H1 (cell line): Measurements from ENCODE around the gene CEP78. TPM values are rescaled to one million over a fixed set of nuclear protein-coding genes. Genes with fewer than 3 reads are reported as not detected.

Experiments used
- CTCF ChIA-PET: fragments of 300-600 bp; sonication (Branson Sonifier 250); formaldehyde crosslinking; loops from one replicate; lab custom pipeline; 2021; ENCODE audit not compliant: partially characterized antibody; lab: Charles Lee
- POLR2A ChIA-PET: fragments of 300-600 bp; sonication (Branson Sonifier 250); formaldehyde crosslinking; loops from one replicate; lab custom pipeline; 2021; ENCODE audit warnings: inconsistent platforms; ENCODE audit not compliant: partially characterized antibody; lab: Charles Lee
- DNase-seq, 2 experiments: peaks; one replicate each; pipeline versions ENCODE4 v3.0.0 to v3.0.0-alpha.2; 2010 to 2022; ENCODE audit warnings: low spot score in 2 of 2, low read depth in 1 of 2, mixed read lengths in 1 of 2
- FAIRE-seq: peaks from 2 replicates; lab custom pipeline; 2011; peaks lifted over from hg19 to GRCh38; lab: Jason Lieb, UNC
- H2AFZ ChIP-seq: 2 replicates; pipeline ENCODE4 v1.8.1; 2012; ENCODE audit warnings: low read length, inconsistent platforms
- H2AK5ac ChIP-seq: 2 replicates; pipeline ENCODE4 v1.6.1; 2013; ENCODE audit warnings: low read depth, low read length
- H2BK120ac ChIP-seq: replicated peaks from 2 replicates; pipeline ENCODE3; 2013; ENCODE audit warnings: low read depth, low read length, inconsistent platforms
- H2BK12ac ChIP-seq: 2 replicates; pipeline ENCODE4 v1.6.1; 2013; ENCODE audit warnings: low read depth, low read length
- H2BK15ac ChIP-seq: 2 replicates; pipeline ENCODE4 v1.6.1; 2013; ENCODE audit warnings: low read length
- H2BK20ac ChIP-seq: 2 replicates; pipeline ENCODE4 v1.6.1; 2013; ENCODE audit warnings: low read length
- H2BK5ac ChIP-seq: 2 replicates; pipeline ENCODE4 v1.6.1; 2013; ENCODE audit warnings: low read depth, low read length
- H3K14ac ChIP-seq: 2 replicates; pipeline ENCODE4 v1.6.1; 2013; ENCODE audit warnings: inconsistent platforms; ENCODE audit not compliant: insufficient read length
- H3K18ac ChIP-seq: 2 replicates; pipeline ENCODE4 v1.6.1; 2013; ENCODE audit warnings: low read length; ENCODE audit errors: extremely low read depth
- H3K23ac ChIP-seq: 2 replicates; pipeline ENCODE4 v1.6.1; 2013; ENCODE audit warnings: inconsistent platforms; ENCODE audit not compliant: insufficient read length
- H3K23me2 ChIP-seq: 2 replicates; pipeline ENCODE4 v1.6.1; 2013; ENCODE audit warnings: low read depth, low read length
- H3K27ac ChIP-seq: 2 replicates; pipeline ENCODE4 v1.6.1; 2011; ENCODE audit warnings: low read depth, low read length, inconsistent platforms
- H3K27me3 ChIP-seq, 4 experiments: replicated peaks in 1 of 4; 1 replicate in 1 of 4; 2 replicates in 3 of 4; pipeline versions ENCODE4 v1.6.1 to v1.8.1; 2011 to 2013; ENCODE audit warnings: low read length in 3 of 4, mild to moderate bottlenecking in 3 of 4, inconsistent platforms in 2 of 4, mixed read lengths in 2 of 4, moderate library complexity in 1 of 4; ENCODE audit not compliant: control insufficient read depth in 3 of 4, insufficient read depth in 3 of 4; ENCODE audit errors: extremely low read depth in 1 of 4
- H3K36me3 ChIP-seq, 4 experiments: 2 replicates each; pipeline versions ENCODE4 v1.6.1 to v1.8.1; 2011 to 2013; ENCODE audit warnings: mild to moderate bottlenecking in 4 of 4, low read length in 3 of 4, moderate library complexity in 2 of 4, control low read depth in 1 of 4, inconsistent platforms in 1 of 4; ENCODE audit not compliant: insufficient read depth in 4 of 4, control insufficient read depth in 2 of 4
- H3K4ac ChIP-seq: replicated peaks from 2 replicates; pipeline ENCODE3; 2013; ENCODE audit warnings: low read length, low read depth, mixed read lengths, inconsistent platforms; ENCODE audit not compliant: insufficient read length
- H3K4me1 ChIP-seq, 4 experiments: replicated peaks in 1 of 4; 1 replicate in 1 of 4; 2 replicates in 3 of 4; pipeline versions ENCODE4 v1.6.1 to v1.8.1; 2011 to 2013; ENCODE audit warnings: low read length in 3 of 4, inconsistent platforms in 2 of 4, mixed read lengths in 1 of 4; ENCODE audit not compliant: insufficient read depth in 4 of 4, control insufficient read depth in 3 of 4
- H3K4me2 ChIP-seq, 2 experiments: 2 replicates each; pipeline versions ENCODE4 v1.6.1 to v1.8.1; 2011 to 2013; ENCODE audit warnings: low read depth in 2 of 2, low read length in 2 of 2, control low read depth in 1 of 2, inconsistent platforms in 1 of 2, mild to moderate bottlenecking in 1 of 2; ENCODE audit not compliant: insufficient read depth in 1 of 2
- H3K4me3 ChIP-seq, 4 experiments: fragments of 200-600, 300-600 bp in 1 of 4; sonication (generic), shearing (Covaris generic), sonication (Bioruptor Twin) in 1 of 4; 2 replicates each; pipeline versions ENCODE4 v1.5.1 to v1.8.1; 2011 to 2016; ENCODE audit warnings: low read length in 4 of 4, low read depth in 3 of 4, control low read depth in 2 of 4, inconsistent platforms in 2 of 4, mild to moderate bottlenecking in 2 of 4, mixed read lengths in 1 of 4, moderate library complexity in 1 of 4; ENCODE audit not compliant: insufficient read depth in 2 of 4; ENCODE audit errors: extremely low read depth in 1 of 4
- H3K56ac ChIP-seq: replicated peaks from 2 replicates; pipeline ENCODE3; 2013; ENCODE audit warnings: low read depth, mild to moderate bottlenecking, mixed read lengths, low read length, inconsistent platforms; ENCODE audit not compliant: insufficient read length
- H3K79me1 ChIP-seq: 2 replicates; pipeline ENCODE4 v1.6.1; 2013; ENCODE audit warnings: low read depth, low read length, control low read depth
- H3K79me2 ChIP-seq, 2 experiments: 2 replicates each; pipeline versions ENCODE4 v1.6.1 to v1.8.1; 2012 to 2013; ENCODE audit warnings: low read length in 2 of 2, mild to moderate bottlenecking in 2 of 2, inconsistent platforms in 1 of 2; ENCODE audit not compliant: insufficient read depth in 2 of 2, control insufficient read depth in 1 of 2
- H3K9ac ChIP-seq, 4 experiments: replicated peaks in 1 of 4; 1 replicate in 1 of 4; 2 replicates in 3 of 4; pipeline versions ENCODE4 v1.6.1 to v1.8.1; 2011 to 2013; ENCODE audit warnings: low read depth in 3 of 4, low read length in 3 of 4, control low read depth in 2 of 4, mild to moderate bottlenecking in 2 of 4, moderate library complexity in 2 of 4, inconsistent platforms in 1 of 4; ENCODE audit errors: extremely low read depth in 1 of 4
- H3K9me3 ChIP-seq, 2 experiments: 2 replicates each; pipeline versions ENCODE4 v1.6.1 to v1.8.1; 2012 to 2013; ENCODE audit warnings: mild to moderate bottlenecking in 2 of 2, moderate library complexity in 2 of 2, control low read depth in 1 of 2, inconsistent platforms in 1 of 2, low read depth in 1 of 2, low read length in 1 of 2, mixed read lengths in 1 of 2; ENCODE audit not compliant: insufficient read depth in 2 of 2
- H4K20me1 ChIP-seq, 2 experiments: replicated peaks in 1 of 2; 2 replicates each; pipeline versions ENCODE3 to v1.8.1; 2011 to 2013; ENCODE audit warnings: inconsistent platforms in 2 of 2, low read length in 2 of 2, mild to moderate bottlenecking in 1 of 2; ENCODE audit not compliant: insufficient read depth in 2 of 2, control insufficient read depth in 1 of 2
- H4K5ac ChIP-seq: 2 replicates; pipeline ENCODE4 v1.6.1; 2013; ENCODE audit warnings: low read length, low read depth, mixed read lengths, inconsistent platforms; ENCODE audit not compliant: insufficient read length
- H4K8ac ChIP-seq: 2 replicates; pipeline ENCODE4 v1.8.0; 2013; ENCODE audit warnings: mild to moderate bottlenecking, moderate library complexity, low read length, inconsistent platforms; ENCODE audit not compliant: insufficient read depth; ENCODE audit errors: extremely low read depth
- H4K91ac ChIP-seq: replicated peaks from 2 replicates; pipeline ENCODE3; 2013; ENCODE audit warnings: low read length, mixed read lengths, inconsistent platforms; ENCODE audit not compliant: insufficient read length
- ASH2L ChIP-seq: fragments of 200-600, 300-600 bp; sonication (generic); IDR thresholded peaks from one replicate; pipeline ENCODE4 v1.7.1; 2017; ENCODE audit warnings: low read length
- CBX5 ChIP-seq: fragments of 300-800, 300-1000 bp; sonication (generic); IDR thresholded peaks from 2 replicates; pipeline ENCODE4 v1.7.1; 2016; ENCODE audit warnings: antibody characterized with exemption, low read length, low read depth
- CBX8 ChIP-seq: fragments of 300-800, 300-1000 bp; sonication (generic); IDR thresholded peaks from 2 replicates; pipeline ENCODE4 v1.7.1; 2016; ENCODE audit warnings: low read depth, low read length, borderline replicate concordance
- CEBPB ChIP-seq: IDR thresholded peaks from 2 replicates; pipeline ENCODE4 v1.6.1; 2012; ENCODE audit warnings: low read depth, low read length
- HDAC6 ChIP-seq: IDR thresholded peaks from one replicate; pipeline ENCODE4 v1.7.1; 2012; ENCODE audit warnings: low read depth, mild to moderate bottlenecking, inconsistent platforms, low read length, moderate library complexity
- JUND ChIP-seq: IDR thresholded peaks from 2 replicates; pipeline ENCODE4 v1.6.1; 2011; ENCODE audit warnings: mild to moderate bottlenecking, improper control_type of control experiment, low read length
- MAFK ChIP-seq: IDR thresholded peaks from 2 replicates; pipeline ENCODE4 v1.6.1; 2012; ENCODE audit warnings: low read depth, mild to moderate bottlenecking, improper control_type of control experiment, low read length
- PHF8 ChIP-seq: fragments of 200-600 bp; sonication (generic); conservative IDR thresholded peaks from 2 replicates; pipeline ENCODE4 v1.7.1; 2012; ENCODE audit warnings: low read depth, mild to moderate bottlenecking, inconsistent platforms, low read length, moderate library complexity
- RFX5 ChIP-seq: IDR thresholded peaks from 2 replicates; pipeline ENCODE4 v1.6.1; 2011; ENCODE audit warnings: low read depth, low read length, improper control_type of control experiment, borderline replicate concordance
- SIN3A ChIP-seq, 2 experiments: IDR thresholded peaks in 1 of 2; conservative IDR thresholded peaks in 1 of 2; 2 replicates each; pipeline ENCODE4 v1.6.1; 2011 to 2012; ENCODE audit warnings: low read length in 2 of 2, improper control_type of control experiment in 1 of 2, low read depth in 1 of 2, mild to moderate bottlenecking in 1 of 2
- SIX5 ChIP-seq: IDR thresholded peaks from 2 replicates; pipeline ENCODE4 v1.6.1; 2011; ENCODE audit warnings: mild to moderate bottlenecking, low read depth, low read length
- TBP ChIP-seq: IDR thresholded peaks from 2 replicates; pipeline ENCODE4 v1.6.1; 2011; ENCODE audit warnings: low read depth, low read length, improper control_type of control experiment
- TCF12 ChIP-seq: IDR thresholded peaks from 2 replicates; pipeline ENCODE4 v1.6.1; 2011; ENCODE audit warnings: low read depth, mild to moderate bottlenecking, low read length
- WGBS, 2 experiments: shearing (Covaris generic) in 1 of 2; methylation state at CpG; one replicate each; pipeline versions ENCODE4 v1.1.6 to v1.1.7; 2013 to 2015; ENCODE audit warnings: low lambda C conversion rate in 2 of 2, mixed read lengths in 2 of 2, inconsistent platforms in 1 of 2, low coverage in 1 of 2, missing lambda C conversion rate in 1 of 2; ENCODE audit not compliant: insufficient replicate concordance in 2 of 2, insufficient coverage in 1 of 2, insufficient read length in 1 of 2; ENCODE audit errors: extremely low coverage in 1 of 2, missing lambda C conversion rate in 1 of 2; 5-methylcytosine and 5-hydroxymethylcytosine counted together
- polyA plus RNA-seq, 7 experiments: library from polyadenylated mRNA; depleted of rRNA in 3 of 7; stranded (reverse) in 5 of 7; unstranded in 2 of 7; fragments of >200 nt in 5 of 7; fragments of 200-250 nt in 2 of 7; gene quantifications; 1 replicate in 5 of 7; 2 replicates in 1 of 7; 4 replicates in 1 of 7; pipeline versions ENCODE4 v1.2.1 to v1.2.3, GENCODE V29; 2011 to 2013; ENCODE audit warnings: missing spikeins in 2 of 7, mixed read lengths in 2 of 7
- total RNA-seq: library from RNA; stranded (reverse); fragmentation: NEBNext Ultra II Directional; extraction: Animal tissue kit (Norgen Biotek cat#: 25700); gene quantifications from 2 replicates; pipeline ENCODE4 v1.2.1, GENCODE V29; 2021
- TF ChIP-seq, protein P1 (sequence below): IDR thresholded peaks from 2 replicates; pipeline ENCODE4 v1.6.1; 2011; ENCODE audit warnings: low read length, improper control_type of control experiment

The CEP78 gene
- total and polyA plus RNA-seq, 2 of the 8 experiments (the other 6 are each of a cell fraction or from before 2014, with no cell fraction given) = 10.3 to 40.9 TPM

GRCh38 chr9:78215706-78216105, 20.2 kb upstream of the CEP78 start:
- H2BK15ac ChIP-seq = no peak overlapping the region
- POLR2A ChIA-PET = interaction anchor here (1.1 to 1.4 kb wide), 3 partner anchors 16 to 98 kb away, joined by 3 to 5 read pairs (median 4); partner anchors contain the start of gene PSAT1
- H3K23me2 ChIP-seq = no peaks in the 10 kb centered on the region
- H3K18ac ChIP-seq = no peak overlapping the region
- FAIRE-seq = no peak
- H3K4me2 ChIP-seq = no peak overlapping the region
- H3K27me3 ChIP-seq = no peaks in the 10 kb centered on the region
- H2BK120ac ChIP-seq = no peak overlapping the region
- no peak overlapping the region for H2AK5ac ChIP-seq
- H3K36me3 ChIP-seq = no peaks in the 10 kb centered on the region
- no peak overlapping the region for H3K9ac ChIP-seq
- H3K4me1 ChIP-seq = no peaks in the 10 kb centered on the region
- H3K14ac ChIP-seq = no peak overlapping the region
- no peaks in the 10 kb centered on the region for H3K79me1 ChIP-seq
- 85% methylated on average over 2 of the region's 2 CpGs; no CpG with 5 or more reads in 1 of the 2 experiments for WGBS, 2 experiments
- H2BK5ac ChIP-seq = no peak overlapping the region
- no peak overlapping the region for H3K4me3 ChIP-seq
- no peak for DNase-seq
- H4K5ac ChIP-seq = no peak overlapping the region
- no peak overlapping the region for H4K91ac ChIP-seq
- no peak overlapping the region for H2AFZ ChIP-seq
- CTCF ChIA-PET = interaction anchor here (0.6 to 2.9 kb wide), 8 partner anchors 14 to 629 kb away, joined by 3 to 9 read pairs (median 4); no protein-coding TSS in a partner anchor
- no peak overlapping the region for H3K23ac ChIP-seq
- no peaks in the 10 kb centered on the region for H3K9me3 ChIP-seq
- H3K56ac ChIP-seq = no peak overlapping the region
- no peak overlapping the region for H2BK20ac ChIP-seq
- no peak overlapping the region for H4K8ac ChIP-seq
- no peak overlapping the region for H2BK12ac ChIP-seq
- no peaks in the 10 kb centered on the region for H4K20me1 ChIP-seq
- no peaks in the 10 kb centered on the region for H3K79me2 ChIP-seq
- H3K4ac ChIP-seq = no peak overlapping the region
- H3K27ac ChIP-seq = no peak overlapping the region
- TF ChIP-seq CEBPB (no peak), TCF12 (no peak), RFX5 (no peak), SIX5 (no peak), JUND (no peak), SIN3A (conservative IDR thresholded peaks at IDR 0.05 in 1 of 2, IDR thresholded peaks at IDR 0.05 in 1 of 2; ENCODE audit: low read depth in 1 of 2, low read length in 2 of 2) (no peak), MAFK (no peak), ASH2L (no peak), CBX8 (no peak), CBX5 (no peak), TBP (no peak), PHF8 (no peak), HDAC6 (no peak)
- TF ChIP-seq, protein P1, sequence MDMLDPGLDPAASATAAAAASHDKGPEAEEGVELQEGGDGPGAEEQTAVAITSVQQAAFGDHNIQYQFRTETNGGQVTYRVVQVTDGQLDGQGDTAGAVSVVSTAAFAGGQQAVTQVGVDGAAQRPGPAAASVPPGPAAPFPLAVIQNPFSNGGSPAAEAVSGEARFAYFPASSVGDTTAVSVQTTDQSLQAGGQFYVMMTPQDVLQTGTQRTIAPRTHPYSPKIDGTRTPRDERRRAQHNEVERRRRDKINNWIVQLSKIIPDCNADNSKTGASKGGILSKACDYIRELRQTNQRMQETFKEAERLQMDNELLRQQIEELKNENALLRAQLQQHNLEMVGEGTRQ = no peak
